NCI-H2107 (cell line): ENCODE data around the gene KIAA0232.
"Not testable (repeated sequence)": the region's sequence is repeated elsewhere in the genome, so short reads cannot be mapped to it uniquely, and the experiment has no call there.

ENCODE experiments used
- DNase-seq: peaks from one replicate; lab custom pipeline; 2025; lab: John Stamatoyannopoulos, UW

KIAA0232 gene

GRCh38 chr4:6756345-6756744, 26.2 kb upstream of the KIAA0232 start:
- DNase-seq: not testable (repeated sequence)

GRCh38 chr4:6758728-6759127, 23.8 kb upstream of the KIAA0232 start:
- DNase-seq: no peak

GRCh38 chr4:6760865-6761264, 21.7 kb upstream of the KIAA0232 start:
- DNase-seq: no peak

DNA sequence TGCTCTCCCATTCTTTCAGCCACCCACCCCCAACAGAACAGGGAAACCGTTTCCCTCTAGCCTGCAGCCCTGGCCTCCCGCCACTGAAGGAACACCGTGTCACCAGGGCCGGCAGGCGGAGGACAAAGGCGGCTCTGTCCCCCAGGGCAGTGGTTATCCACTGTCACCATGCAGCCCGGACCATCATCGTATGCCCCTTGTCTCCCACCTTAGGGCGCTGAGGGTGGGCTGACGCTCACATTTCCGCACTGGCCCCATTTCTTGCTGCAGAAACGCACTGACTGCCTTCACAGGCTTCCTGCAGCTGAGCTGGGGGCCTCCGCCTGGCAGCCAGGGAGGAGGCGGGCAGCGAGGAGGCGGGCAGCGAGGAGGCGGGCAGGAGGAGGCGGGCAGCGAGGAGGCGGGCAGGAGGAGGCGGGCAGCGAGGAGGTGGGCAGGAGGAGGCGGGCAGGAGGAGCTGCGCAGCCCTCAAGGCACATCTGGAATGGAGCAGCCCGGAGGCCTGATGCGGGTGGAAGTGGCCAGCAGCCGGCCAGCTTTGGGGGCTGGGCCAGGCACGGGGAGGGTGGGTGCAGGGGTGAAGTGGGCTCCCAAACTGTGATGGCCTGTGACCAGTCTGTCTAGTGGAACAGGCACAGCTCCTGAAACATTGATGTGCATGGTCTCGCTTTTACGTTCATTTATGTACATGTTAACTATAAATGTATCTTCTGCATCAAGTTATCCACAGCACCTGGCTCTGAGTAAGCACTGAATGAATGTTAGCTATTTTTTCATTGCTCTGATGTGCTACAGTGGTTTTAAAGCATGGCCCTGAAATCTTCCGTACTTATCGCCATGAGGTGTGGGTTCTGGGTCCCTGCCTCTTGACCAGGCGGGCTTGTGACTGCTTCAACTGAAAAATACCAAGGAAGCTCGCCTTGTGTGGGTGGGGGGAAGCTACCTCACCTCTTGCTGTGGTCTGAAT, 20.6 kb upstream of the KIAA0232 start:
- DNase-seq: no peak

- no peak for DNase-seq
Measured at GRCh38 chr4:6763330-6763851, 19.1 kb upstream of the KIAA0232 start.

DNA sequence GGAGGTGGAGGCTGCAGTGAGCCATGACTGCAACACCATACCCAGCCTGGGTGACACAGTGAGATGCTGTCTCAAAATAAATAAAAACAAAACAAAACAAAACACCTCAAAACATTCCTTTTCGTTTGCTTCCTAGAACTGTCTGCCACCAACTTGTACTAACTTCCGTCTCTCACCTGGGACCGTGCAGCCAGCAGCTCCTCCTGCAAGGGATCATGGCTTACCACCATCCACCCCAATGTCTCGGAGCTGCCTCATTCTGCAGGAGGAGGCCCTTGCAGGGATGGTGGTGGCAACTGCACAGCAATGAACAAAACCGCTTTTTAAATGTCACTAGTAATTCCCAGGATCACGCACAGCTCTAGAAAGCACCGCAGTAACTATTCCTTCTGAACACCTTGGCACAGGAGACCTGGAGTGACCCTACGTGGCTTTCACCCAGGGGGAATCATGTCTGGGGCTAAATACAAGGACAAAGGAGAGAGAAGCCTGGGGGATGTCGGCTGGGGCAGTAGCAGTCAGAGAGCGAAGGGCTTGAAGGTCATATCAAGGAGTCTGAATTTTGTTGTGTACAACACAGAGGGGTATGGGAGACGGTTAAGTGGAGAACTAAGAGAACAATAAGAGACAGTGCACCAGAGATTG, 17.4 kb upstream of the KIAA0232 start:
- no peak for DNase-seq

- DNase-seq: no peak
Measured at GRCh38 chr4:6765703-6766102, 16.8 kb upstream of the KIAA0232 start.

DNA sequence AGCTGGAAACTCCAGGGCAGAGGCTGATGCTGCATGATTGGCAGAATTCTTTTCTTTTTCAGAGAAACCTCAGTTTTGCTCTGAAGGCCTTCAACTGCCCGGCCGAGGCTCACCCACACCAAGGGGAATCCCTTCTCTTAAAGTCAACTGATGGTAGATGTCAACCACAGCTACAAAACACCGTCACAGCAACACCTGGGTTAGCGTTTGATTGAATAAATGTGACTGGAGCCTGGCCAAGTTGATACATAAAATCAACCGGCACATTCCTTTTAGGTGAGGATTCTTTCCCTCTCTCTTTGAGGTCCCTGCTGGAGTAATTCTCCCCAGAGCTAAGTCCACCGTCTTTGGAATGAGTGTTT, 15.2 kb upstream of the KIAA0232 start:
- DNase-seq: no peak

DNA sequence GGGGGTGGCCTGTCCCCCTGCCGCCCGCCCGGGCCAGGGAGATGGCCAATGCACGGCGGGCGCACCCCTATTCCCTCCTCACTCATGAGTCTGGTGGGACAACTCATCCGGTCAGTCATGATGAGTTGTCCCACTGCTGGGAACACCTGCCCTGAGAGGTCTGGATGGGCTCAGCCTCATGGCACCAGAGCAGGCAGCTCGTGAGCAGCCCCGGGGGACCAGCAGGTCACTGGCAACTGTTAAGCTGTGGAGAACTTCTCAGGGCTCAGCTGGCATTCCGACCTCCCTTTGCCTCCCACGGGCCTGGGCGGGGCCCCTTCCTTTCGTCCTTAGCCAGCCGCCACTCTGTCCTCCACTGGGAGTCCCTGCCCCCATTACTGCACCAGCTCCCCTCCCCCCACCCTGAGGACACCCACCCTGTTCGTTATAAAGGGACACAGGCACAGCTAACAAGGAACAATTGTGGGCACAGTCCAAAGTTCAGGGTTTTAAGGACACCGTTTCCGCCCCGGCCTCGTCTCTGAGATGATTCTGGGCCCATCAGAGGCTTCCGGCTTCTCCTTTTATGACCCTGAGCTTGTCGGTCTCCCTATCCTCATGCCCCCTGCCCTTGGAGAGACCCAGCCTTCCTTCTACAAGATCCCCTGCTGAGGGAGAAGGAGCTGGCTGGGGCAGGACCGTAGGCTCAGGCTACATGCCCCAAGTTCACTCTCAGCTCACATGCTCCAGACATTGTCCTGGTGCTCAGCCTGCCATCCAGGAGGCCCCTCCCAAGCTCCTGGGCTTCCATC, 14.6 kb upstream of the KIAA0232 start:
- no peak for DNase-seq

DNA sequence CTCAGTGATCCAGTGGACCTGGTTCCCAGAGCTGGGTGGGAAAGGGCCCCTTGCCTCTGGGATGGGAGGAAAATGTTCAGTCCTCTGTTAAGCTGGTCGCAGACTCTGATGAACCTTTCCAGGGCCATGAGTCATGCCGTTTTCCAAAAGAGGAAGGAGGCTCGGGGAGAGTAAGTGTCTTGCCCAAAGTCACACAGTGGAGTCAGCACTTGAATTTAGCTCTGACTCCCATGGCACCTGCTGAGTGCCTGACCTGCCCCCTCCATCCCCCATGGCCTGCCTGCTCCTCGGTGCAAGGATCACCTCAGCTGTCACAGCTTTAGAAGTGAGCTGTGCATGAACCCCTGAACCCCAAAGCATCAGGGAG, 14.0 kb upstream of the KIAA0232 start:
- no peak for DNase-seq

GRCh38 chr4:6769233-6769988, 13.1 kb upstream of the KIAA0232 start:
- no peak for DNase-seq

DNA sequence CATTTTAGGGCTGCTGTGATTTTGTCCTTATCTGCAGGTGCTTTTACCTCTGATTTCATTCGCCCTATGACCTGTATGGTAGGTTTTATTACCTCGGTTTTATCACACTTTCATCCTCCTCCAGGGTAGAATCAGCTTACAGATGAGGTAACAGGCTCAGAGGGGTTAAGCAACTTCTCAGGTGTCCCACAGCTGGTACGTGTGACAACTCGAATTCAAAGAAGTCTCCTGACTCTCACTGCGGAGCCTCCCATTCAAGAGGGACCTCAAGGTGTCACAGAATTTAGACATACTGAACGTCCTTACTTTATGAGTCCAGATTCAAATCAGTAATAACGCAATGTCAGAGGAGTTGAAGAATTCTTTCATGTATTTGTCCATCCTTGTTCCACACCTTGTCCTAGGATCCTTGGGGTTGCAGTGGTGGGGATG, 12.5 kb upstream of the KIAA0232 start:
- DNase-seq: no peak

- DNase-seq: no peak
Measured at GRCh38 chr4:6770581-6771228, 11.8 kb upstream of the KIAA0232 start.

GRCh38 chr4:6771229-6771671, 11.3 kb upstream of the KIAA0232 start:
- DNase-seq: no peak

DNA sequence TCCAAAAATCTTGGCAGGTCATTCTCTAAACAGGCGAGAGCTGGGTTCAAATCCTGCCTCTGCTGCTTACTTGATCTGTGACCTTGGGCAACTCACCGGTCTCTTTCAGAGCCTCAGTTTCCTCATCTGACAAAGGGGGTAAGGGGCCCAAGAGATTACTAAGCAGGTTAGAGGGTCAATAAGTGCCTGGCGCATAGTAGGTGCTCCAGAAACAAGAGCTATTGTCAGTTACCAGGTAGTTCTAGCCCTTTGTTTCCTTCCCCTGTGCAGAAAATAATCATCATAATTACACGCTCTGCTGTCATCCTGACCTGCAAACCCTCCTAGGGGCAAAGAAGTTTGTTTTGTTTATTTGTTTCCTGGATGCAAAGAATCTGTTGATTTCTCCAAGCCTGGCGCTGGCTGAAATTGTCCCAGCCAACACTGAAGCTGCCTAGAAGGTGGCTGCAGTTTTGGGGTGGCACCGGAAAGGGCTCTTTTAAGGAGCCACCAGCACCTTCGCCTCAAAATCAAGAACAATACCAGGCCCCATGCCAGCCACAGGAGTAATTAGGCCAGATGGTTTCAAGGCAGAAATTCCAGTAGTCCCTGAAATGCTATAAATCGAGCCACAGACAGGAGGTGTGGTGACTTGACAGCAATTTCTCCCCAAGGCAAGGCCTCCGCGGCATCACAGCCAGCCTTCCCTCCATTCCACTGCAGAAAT, 10.2 kb upstream of the KIAA0232 start:
- no peak for DNase-seq

DNA sequence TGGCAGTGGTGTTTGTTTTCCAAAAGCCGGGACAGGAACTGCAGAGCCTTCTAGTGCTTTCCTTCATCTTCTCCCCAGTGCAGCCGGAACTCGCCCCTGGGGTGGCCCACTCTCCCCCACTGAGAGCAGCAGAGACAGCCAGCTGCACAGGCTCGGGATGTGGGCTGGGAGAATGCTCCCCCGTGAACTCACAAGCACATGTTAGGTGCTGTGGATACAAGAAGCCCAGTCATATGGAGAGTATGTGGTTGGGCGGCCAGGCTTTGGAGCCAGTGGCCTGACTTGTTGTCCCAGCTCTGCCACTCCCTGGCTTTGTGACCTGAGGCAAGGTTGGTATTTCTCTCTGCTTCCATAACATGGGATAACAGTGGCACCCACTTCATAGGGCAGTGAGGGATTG, 9.4 kb upstream of the KIAA0232 start:
- no peak for DNase-seq

DNA sequence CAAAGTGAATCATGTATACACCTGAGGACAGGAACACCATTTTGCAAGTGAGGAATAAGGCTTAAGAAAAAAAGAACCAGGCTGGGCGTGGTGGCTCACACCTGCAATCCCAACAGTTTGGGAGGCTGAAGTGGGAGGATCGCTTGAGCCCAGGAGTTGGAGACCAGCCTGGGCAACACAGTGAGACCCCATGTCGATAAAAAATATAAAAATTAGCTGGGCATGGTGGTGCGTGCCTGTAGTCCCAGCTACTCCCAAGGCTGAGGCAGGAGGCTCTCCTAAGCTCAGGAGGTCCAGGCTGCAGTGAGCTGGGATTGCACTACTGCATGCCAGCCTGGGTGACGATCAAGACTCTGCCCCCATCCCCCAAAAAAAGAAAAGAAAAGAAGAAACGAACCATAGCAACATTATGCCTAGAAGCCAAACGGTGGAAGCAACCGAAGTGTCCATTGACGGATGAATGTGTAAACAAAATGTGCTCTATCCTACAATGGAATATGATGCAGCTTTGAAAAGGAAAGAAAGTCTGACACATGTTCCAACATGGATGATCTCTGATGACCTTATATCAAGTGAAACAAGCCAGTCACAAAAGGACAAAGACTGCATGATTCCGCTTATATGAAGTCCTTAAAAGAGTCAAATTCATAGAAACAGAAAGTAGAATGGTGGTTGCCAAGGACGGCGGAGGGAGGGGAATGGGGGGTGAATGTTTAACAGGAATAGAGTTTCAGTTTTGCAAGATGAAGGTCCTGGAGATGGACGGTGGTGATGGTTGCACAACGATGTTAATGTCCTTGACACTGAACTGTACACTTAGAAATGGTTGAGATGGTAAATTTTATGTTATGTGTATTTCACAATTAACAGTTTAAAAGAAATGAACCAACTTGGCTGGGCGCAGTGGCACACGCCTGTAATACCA, 8.6 kb upstream of the KIAA0232 start:
- no peak for DNase-seq

DNA sequence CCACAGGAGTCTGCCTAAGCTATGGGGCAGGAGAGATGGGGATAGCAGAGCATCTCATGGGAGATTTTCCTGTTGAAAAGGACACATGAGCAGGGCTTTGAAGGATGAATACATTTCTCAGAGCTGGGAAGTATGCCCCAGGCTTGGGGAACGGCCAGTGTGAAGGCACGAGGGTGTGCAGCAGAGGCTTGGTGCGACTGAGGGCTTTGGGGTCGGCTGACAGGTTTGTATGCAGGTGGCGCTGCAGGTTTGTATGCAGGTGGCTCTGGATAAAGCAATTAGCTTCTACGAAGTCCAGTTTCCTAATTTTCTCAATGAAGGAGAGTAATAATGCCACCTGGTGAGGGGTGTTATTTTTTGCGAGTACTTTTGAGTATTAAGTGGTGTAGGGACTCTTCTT, 6.8 kb upstream of the KIAA0232 start:
- DNase-seq: no peak

- DNase-seq: no peak
Measured at GRCh38 chr4:6776920-6777635, 5.4 kb upstream of the KIAA0232 start.
